Esophagus muscularis mucosa (tissue), 4 donors: ENCODE results near the gene ZC2HC1B. TPM values are rescaled to one million over a fixed set of nuclear protein-coding genes. Genes with fewer than 3 reads are reported as not detected.

Source experiments
- DNase-seq: peaks from one replicate; pipeline ENCODE4 v3.0.0-alpha.2; 2017; ENCODE audit errors: extremely low spot score
- H3K27ac ChIP-seq, 4 donors: fragments of 200-600 bp; sonication (generic); replicated peaks in 1 of 4; 1 replicate in 3 of 4; 2 replicates in 1 of 4; pipeline ENCODE4 v1.5.1; 2016 to 2019; ENCODE audit warnings: mild to moderate bottlenecking in 1 of 4
- H3K27me3 ChIP-seq, 4 donors: fragments of 200-600 bp; sonication (generic); one replicate each; pipeline versions ENCODE4 v1.5.1 to v1.6.0; 2016 to 2019
- H3K36me3 ChIP-seq, 4 donors: fragments of 200-600 bp; sonication (generic); one replicate each; pipeline ENCODE4 v1.5.1; 2016 to 2019
- H3K4me1 ChIP-seq, 4 donors: fragments of 200-600 bp; sonication (generic); one replicate each; pipeline ENCODE4 v1.5.1; 2016 to 2019
- H3K4me3 ChIP-seq, 4 donors: fragments of 200-600 bp; sonication (generic); 1 replicate in 2 of 4; 2 replicates in 2 of 4; pipeline ENCODE4 v1.5.1; 2016 to 2019; ENCODE audit warnings: mild to moderate bottlenecking in 4 of 4, moderate library complexity in 1 of 4
- H3K9me3 ChIP-seq, 4 donors: fragments of 200-600 bp; sonication (generic); 1 replicate in 3 of 4; 2 replicates in 1 of 4; pipeline ENCODE4 v1.5.1; 2016 to 2019
- EP300 ChIP-seq: sonication (generic); formaldehyde crosslinking; IDR thresholded peaks from one replicate; pipeline ENCODE4 v1.6.1; 2017; ENCODE audit warnings: antibody characterized with exemption
- POLR2A ChIP-seq: fragments of 450-650 bp; IDR thresholded peaks from one replicate; pipeline ENCODE4 v1.6.1; 2017; ENCODE audit warnings: antibody characterized with exemption, moderate library complexity, mild to moderate bottlenecking, low read depth
- POLR2AphosphoS5 ChIP-seq, 2 donors: sonication (generic); formaldehyde crosslinking; IDR thresholded peaks; one replicate each; pipeline ENCODE4 v1.6.1; 2017; ENCODE audit warnings: antibody characterized with exemption in 2 of 2
- WGBS: methylation state at CpG from one replicate; pipeline ENCODE4 v1.1.5; 2018; 5-methylcytosine and 5-hydroxymethylcytosine counted together
- intact Hi-C: fragments of 100-400 bp; cut with DNase I; formaldehyde crosslinking; loops from one replicate; pipeline ENCODE4 v1.15.1; 2023
- total RNA-seq, 4 donors: library from RNA; depleted of rRNA; stranded (reverse); fragments of >200 nt; gene quantifications; one replicate each; pipeline versions ENCODE4 v1.1.0 to v1.2.1, GENCODE V29; 2016
- TF ChIP-seq, protein P1 (sequence below), 3 experiments: fragments of 200-600 bp in 2 of 3; fragments of 450-650 bp in 1 of 3; sonication (generic) in 2 of 3; IDR thresholded peaks; one replicate each; pipeline ENCODE4 v1.5.1; 2017 to 2019; ENCODE audit warnings: antibody characterized with exemption in 3 of 3, mild to moderate bottlenecking in 2 of 3, moderate library complexity in 1 of 3

Gene ZC2HC1B, protein sequence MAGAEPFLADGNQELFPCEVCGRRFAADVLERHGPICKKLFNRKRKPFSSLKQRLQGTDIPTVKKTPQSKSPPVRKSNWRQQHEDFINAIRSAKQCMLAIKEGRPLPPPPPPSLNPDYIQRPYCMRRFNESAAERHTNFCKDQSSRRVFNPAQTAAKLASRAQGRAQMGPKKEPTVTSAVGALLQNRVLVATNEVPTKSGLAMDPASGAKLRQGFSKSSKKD
- total RNA-seq: not detected

DNA sequence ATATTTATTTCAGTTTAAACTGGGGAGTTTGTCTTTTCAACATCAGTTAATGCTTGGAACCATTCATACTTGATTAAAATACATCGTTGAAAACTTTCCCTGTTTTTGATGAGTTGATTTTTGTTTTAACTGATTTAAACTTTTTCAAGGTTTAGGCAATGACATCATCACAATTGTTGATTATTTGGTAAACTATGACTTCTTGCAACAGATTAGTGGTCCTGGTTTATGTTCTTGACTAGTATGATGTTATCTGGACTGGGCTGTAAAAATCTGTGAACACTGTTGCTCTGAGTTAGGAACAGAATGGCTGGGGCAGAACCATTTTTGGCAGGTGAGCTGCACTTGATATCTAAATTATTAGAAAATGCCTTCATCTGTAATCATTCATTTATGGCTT is at the start of gene ZC2HC1B:
TSS of gene ZC2HC1B (plus strand) at position 241 of the 400 bp plus-strand sequence. CDS start at position 307, 66 bp downstream.
- H3K4me3 ChIP-seq: no peak within 1 kb of the TSS
- 50% methylated on average over 1 of the region's 1 CpG for WGBS
- no peaks in the 10 kb centered on the region for H3K9me3 ChIP-seq
- no peaks in the 10 kb centered on the region for H3K4me1 ChIP-seq
- H3K27ac ChIP-seq: peak within 1 kb of the TSS in 1 of 4 donors; percentile 22
- DNase-seq: no peak
- no peak for TF ChIP-seq POLR2A
- no peak for TF ChIP-seq POLR2AphosphoS5 (IDR thresholded peaks at IDR 0.05)
- TF ChIP-seq EP300: no peak
- H3K36me3 ChIP-seq: peaks cover 30 to 76% (median 52%) of the 10 kb centered on the region in 4 donors
- H3K27me3 ChIP-seq: no peaks in the 10 kb centered on the region
- intact Hi-C loops: no loop called here

DNA sequence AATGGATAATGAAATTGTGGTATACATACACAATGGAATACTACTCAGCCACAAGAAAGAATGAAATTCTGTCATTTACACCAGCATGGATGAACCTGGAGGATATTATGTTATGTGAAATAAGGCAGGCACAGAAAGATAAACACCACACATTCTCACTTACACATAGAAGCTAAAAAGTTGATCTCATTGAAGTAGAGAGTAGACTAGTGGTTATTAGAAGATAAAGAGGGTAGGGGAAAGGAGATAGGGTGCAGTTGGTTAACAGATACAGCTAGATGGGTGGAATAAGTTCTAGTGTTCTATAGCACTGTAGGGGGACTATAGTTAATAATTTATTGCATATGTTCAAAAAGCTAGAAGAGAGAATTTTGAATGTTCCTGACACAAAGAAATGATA is 46.7 kb upstream of the ZC2HC1B start:
- Histone ChIP-seq H3K9me3 (no peaks in the 10 kb centered on the region), H3K27ac (no peak overlapping the region), H3K36me3 (peaks cover 0 to 10% (median 2%) of the 10 kb centered on the region in 4 donors), H3K27me3 (no peaks in the 10 kb centered on the region), H3K4me3 (no peak overlapping the region), H3K4me1 (peaks cover 0 to 7% (median 5%) of the 10 kb centered on the region in 4 donors)
- intact Hi-C loops: no loop called here
- TF ChIP-seq POLR2AphosphoS5 (IDR thresholded peaks at IDR 0.05) (no peak), POLR2A (no peak), EP300 (no peak)
- TF ChIP-seq, protein P1, sequence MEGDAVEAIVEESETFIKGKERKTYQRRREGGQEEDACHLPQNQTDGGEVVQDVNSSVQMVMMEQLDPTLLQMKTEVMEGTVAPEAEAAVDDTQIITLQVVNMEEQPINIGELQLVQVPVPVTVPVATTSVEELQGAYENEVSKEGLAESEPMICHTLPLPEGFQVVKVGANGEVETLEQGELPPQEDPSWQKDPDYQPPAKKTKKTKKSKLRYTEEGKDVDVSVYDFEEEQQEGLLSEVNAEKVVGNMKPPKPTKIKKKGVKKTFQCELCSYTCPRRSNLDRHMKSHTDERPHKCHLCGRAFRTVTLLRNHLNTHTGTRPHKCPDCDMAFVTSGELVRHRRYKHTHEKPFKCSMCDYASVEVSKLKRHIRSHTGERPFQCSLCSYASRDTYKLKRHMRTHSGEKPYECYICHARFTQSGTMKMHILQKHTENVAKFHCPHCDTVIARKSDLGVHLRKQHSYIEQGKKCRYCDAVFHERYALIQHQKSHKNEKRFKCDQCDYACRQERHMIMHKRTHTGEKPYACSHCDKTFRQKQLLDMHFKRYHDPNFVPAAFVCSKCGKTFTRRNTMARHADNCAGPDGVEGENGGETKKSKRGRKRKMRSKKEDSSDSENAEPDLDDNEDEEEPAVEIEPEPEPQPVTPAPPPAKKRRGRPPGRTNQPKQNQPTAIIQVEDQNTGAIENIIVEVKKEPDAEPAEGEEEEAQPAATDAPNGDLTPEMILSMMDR (IDR thresholded peaks at IDR 0.05): no peak
- DNase-seq: no peak

DNA sequence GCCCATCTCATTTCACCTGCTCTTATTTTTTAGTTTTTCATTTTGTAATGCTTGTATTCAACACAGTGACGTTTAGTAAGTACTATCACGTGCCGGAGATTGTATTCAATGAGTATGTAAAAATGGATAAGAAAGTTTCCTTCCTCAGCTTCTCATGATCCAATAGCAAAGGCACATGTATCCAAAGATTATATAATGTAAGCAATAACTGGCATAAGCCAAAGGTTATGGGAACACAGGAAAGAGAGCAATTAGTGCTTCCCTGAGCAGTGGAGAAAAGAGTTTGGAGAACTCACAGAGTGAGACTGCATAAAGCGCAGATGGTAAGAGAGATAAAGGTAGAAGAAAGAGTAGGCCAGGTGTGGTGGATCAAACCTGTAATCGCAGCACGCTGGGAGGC is 42.9 kb upstream of the ZC2HC1B start:
- 81% methylated on average over 6 of the region's 6 CpGs for WGBS
- peaks cover 3 to 17% (median 11%) of the 10 kb centered on the region in 4 donors for H3K4me1 ChIP-seq
- DNase-seq: no peak
- no peak overlapping the region for H3K4me3 ChIP-seq
- peaks cover 0 to 20% (median 8%) of the 10 kb centered on the region in 4 donors for H3K36me3 ChIP-seq
- TF ChIP-seq POLR2AphosphoS5 (IDR thresholded peaks at IDR 0.05): no peak
- TF ChIP-seq POLR2A: no peak
- TF ChIP-seq EP300: no peak
- TF ChIP-seq, protein P1 (IDR thresholded peaks at IDR 0.05): no peak
- H3K27me3 ChIP-seq: no peaks in the 10 kb centered on the region
- intact Hi-C loops: no loop called here
- H3K9me3 ChIP-seq: no peaks in the 10 kb centered on the region
- H3K27ac ChIP-seq: no peak overlapping the region

DNA sequence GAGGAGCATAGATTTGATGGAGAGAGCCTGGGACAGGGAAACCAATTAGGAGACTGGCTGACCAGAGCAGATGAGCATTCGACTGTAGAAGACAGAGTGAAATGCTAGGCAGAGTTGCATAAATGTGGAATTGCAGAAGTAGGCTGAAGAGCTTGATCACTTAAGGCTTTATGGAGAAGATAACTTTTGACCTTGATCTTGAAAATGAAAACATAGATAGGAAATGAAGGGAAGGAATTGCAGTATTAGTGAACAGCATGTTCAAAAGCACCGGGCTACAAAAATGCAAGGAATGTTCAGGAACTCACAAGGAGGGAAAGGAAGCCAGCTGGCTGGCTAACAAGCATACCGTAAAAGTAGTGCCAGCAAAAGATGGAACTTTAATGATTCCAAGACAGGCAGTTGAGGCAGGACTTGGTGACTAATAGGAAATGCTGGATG is 41.7 kb upstream of the ZC2HC1B start:
- peaks cover 0 to 20% (median 8%) of the 10 kb centered on the region in 4 donors for H3K36me3 ChIP-seq
- no peaks in the 10 kb centered on the region for H3K9me3 ChIP-seq
- no peak for DNase-seq
- peak overlapping the region in 3 of 4 donors; percentile 11 to 46 (median 28) for H3K27ac ChIP-seq
- no peaks in the 10 kb centered on the region for H3K27me3 ChIP-seq
- no peak for TF ChIP-seq POLR2AphosphoS5 (IDR thresholded peaks at IDR 0.05)
- TF ChIP-seq, protein P1 (IDR thresholded peaks at IDR 0.05): no peak
- TF ChIP-seq EP300: no peak
- no peak for TF ChIP-seq POLR2A
- H3K4me3 ChIP-seq: no peak overlapping the region
- WGBS: 48% methylated on average over 3 of the region's 3 CpGs
- H3K4me1 ChIP-seq: peaks cover 3 to 17% (median 11%) of the 10 kb centered on the region in 4 donors
- intact Hi-C loops: no loop called here

DNA sequence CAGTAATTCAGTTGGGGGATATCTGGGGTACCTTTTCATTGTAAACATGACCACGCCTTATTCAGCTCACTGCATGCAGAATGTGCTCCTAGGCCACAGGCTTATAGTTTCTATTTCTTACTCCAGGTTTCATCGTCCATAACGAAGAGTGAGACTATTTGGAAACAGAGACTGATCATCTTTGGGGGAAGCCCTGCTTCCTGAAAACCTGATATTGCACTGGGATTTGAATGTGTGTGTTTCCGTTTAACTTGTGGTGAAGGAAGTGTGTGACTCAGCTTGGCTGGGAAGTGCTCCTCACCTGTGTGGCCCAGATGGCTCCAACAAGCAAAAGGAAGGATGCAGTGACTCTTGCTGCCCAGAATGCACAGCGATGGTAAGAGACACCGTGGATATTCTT is 40.7 kb upstream of the ZC2HC1B start:
- Histone ChIP-seq H3K36me3 (peaks cover 0 to 20% (median 8%) of the 10 kb centered on the region in 4 donors), H3K27ac (no peak overlapping the region), H3K4me1 (peaks cover 3 to 17% (median 11%) of the 10 kb centered on the region in 4 donors), H3K27me3 (no peaks in the 10 kb centered on the region), H3K4me3 (no peak overlapping the region), H3K9me3 (no peaks in the 10 kb centered on the region)
- 86% methylated on average over 6 of the region's 6 CpGs for WGBS
- intact Hi-C loops: no loop called here
- TF ChIP-seq POLR2A: no peak
- peak; percentile 23 to 49 for TF ChIP-seq POLR2AphosphoS5 (IDR thresholded peaks at IDR 0.05)
- DNase-seq: no peak

DNA sequence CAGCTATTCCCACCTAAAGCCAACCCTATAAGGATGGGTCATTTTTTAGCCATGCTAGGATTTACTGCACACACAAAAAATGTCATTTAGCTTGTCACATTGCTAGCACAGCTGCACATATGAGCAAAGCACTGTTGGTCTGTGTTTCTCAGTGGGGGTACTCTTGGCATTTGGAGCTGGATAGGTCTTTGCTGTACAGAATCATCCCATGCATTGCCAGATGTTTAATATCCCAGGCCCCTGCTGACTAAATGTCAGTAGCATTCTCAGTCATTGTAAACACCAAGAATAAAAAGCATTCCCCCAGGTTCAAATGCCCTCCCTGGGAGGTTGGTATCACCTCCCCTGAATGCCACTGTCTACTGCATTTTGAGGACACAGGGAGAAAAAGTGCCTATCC is 35.7 kb upstream of the ZC2HC1B start:
- intact Hi-C loops: no loop called here
- Histone ChIP-seq H3K4me1 (peaks cover 0 to under 1% (median 0%) of the 10 kb centered on the region in 4 donors), H3K27me3 (no peaks in the 10 kb centered on the region), H3K4me3 (no peak overlapping the region), H3K36me3 (peaks cover 0 to 13% (median 5%) of the 10 kb centered on the region in 4 donors), H3K9me3 (no peaks in the 10 kb centered on the region), H3K27ac (no peak overlapping the region)
- TF ChIP-seq POLR2AphosphoS5 (IDR thresholded peaks at IDR 0.05) (no peak), POLR2A (no peak), EP300 (no peak)
- TF ChIP-seq, protein P1 (IDR thresholded peaks at IDR 0.05): no peak
- no peak for DNase-seq
